ENCODE data around the gene PDE4B.
A peak's percentile ranks its signal among the peaks of the same experiment; 100 is the strongest.

PDE4B gene

DNA sequence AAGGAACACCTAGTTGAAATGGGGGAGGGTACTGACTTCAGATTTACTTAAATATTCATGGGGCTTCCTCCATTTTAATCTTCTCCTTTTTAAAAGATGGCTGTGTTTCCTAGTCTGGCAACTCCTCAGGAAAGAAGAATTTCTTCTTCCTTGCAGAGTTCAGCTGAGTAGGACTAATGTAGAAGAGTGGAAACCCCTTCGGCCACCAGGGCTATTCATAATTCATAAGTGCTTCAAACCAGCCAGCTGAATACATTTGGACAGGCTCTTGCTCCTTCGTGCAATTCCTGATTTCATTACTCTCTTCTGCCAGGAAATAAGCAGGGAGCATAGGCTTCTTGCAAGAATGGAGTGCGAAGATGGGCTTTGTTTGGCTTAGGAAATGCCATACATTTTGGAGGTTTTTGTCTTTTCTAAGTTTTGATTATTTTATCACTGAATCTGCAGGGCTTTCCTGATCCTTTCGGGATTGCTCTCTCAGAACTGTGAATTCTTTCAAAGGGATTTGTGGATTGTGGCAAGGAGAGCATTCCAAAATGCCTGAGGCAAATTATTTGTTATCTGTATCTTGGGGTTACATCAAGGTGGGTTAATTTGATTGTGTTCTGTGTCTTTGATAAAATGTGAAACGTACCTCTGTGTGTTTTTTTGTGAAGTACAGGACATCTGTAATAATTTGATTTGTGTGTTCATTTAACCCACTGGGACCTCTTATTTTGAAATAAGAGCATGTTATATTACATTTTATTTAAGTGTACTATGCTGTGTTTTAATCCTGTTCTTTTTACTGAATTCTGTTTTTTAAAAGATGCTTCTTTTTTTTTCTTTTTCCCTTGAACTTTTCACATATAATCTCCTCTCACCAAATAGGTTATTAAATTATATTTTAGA lies 561.9 kb downstream of the PDE4B start:
- no peak overlapping the region for H3K27ac ChIP-seq
- TF ChIP-seq, protein P1, sequence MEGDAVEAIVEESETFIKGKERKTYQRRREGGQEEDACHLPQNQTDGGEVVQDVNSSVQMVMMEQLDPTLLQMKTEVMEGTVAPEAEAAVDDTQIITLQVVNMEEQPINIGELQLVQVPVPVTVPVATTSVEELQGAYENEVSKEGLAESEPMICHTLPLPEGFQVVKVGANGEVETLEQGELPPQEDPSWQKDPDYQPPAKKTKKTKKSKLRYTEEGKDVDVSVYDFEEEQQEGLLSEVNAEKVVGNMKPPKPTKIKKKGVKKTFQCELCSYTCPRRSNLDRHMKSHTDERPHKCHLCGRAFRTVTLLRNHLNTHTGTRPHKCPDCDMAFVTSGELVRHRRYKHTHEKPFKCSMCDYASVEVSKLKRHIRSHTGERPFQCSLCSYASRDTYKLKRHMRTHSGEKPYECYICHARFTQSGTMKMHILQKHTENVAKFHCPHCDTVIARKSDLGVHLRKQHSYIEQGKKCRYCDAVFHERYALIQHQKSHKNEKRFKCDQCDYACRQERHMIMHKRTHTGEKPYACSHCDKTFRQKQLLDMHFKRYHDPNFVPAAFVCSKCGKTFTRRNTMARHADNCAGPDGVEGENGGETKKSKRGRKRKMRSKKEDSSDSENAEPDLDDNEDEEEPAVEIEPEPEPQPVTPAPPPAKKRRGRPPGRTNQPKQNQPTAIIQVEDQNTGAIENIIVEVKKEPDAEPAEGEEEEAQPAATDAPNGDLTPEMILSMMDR (IDR thresholded peaks at IDR 0.05) = no peak
- no peak for DNase-seq (ENCODE audit: low spot score)
- peak overlapping the region; percentile 8 for H3K4me3 ChIP-seq

DNA sequence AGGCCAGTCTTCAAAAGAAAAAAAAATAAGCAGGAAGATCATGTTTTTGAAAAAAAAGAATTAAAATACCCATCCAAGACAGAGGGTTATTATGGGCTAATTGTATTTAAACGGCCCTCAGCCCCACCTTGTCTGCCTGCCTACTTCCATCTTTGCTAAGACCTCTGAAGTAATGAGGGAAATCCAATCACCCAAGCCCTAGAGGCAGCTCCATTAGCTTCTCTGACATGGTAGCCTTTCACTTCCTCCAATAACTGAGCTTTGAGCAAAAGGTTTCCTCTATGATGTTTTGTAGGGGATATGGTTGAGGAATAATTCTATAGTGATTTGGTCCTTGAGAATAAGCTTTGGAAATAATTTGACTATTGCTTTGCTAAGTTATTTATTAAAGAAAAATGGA lies 563.1 kb downstream of the PDE4B start:
- no peak overlapping the region for H3K27ac ChIP-seq
- TF ChIP-seq, protein P1 (IDR thresholded peaks at IDR 0.05) = no peak
- H3K4me3 ChIP-seq = no peak overlapping the region
- no peak for DNase-seq (ENCODE audit: low spot score)

DNA sequence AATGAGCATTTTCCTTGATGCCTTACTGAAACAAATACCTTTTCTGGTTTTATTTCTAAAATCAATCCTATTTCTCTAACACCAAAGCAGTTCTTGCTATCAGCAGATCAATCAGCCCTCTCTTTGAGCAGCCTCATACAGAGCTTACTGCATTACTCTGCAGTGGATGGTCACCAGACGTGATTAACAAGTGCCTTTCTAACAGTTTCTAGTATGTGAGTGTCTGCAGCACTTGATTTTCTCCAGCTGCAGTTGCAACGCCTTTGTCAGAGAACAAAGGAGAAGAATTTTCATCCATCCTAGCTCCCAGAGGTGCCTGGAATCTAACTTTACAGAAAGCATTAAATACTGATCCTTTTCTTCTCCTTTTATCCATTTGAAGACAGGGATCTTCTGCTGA lies 563.9 kb downstream of the PDE4B start:
- H3K27ac ChIP-seq = no peak overlapping the region
- DNase-seq (ENCODE audit: low spot score) = no peak
- no peak overlapping the region for H3K4me3 ChIP-seq
- TF ChIP-seq, protein P1 (IDR thresholded peaks at IDR 0.05) = no peak

DNA sequence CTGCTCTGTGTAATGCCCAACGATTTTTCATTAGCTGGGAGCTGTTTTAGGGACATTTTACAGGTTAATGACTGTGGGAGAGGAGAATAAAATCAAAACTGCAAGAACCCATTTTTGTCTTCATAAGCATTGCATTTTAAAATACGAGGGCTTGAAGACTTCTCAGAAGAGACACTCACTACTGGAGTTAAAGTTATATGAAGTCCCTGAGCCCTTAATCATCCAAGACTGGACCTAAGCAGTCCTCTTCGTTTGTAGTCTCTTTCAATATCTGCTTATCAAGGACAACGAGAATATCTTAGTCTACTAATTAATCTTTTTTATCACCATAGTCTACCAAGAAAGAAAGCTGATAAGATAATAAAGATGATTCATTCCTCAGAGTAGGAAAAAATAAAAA lies 564.3 kb downstream of the PDE4B start:
- Histone ChIP-seq H3K27ac (no peak overlapping the region), H3K4me3 (no peak overlapping the region)
- TF ChIP-seq, protein P1 (IDR thresholded peaks at IDR 0.05) = no peak
- no peak for DNase-seq (ENCODE audit: low spot score)

DNA sequence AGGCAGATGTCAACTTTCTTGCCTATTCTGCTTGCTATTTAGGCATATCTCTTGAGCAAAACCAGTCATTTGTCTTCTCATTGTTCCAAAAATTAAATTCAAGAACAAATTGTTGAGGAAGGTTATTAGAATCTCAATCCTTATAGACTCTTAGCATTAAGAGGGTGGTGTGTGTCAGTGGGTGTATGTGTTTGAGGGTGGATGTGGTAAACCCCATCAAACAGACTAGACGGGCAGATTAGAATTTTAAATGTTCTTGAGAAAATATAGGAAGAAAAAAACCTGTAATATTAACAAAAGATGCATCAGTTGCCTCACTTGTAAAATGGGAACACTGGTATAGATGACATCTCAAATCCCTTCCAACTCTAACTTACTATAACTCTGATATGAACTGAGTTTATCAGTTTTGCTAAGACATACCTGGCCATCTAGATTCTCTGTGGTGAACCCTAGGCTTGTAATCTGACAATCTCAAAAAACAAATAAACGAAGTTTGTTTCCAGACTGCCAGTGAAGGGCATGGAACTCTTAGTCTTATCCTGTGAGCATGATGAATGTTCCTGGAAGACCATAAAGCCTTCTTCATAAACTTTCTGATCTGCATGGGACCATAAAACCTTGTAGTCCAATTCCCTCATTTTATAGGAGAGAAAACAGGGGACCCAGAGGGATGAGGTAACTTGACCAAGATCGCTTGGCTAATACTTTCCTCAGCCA lies 564.9 kb downstream of the PDE4B start:
- no peak overlapping the region for H3K27ac ChIP-seq
- no peak for DNase-seq (ENCODE audit: low spot score)
- H3K4me3 ChIP-seq = no peak overlapping the region
- TF ChIP-seq, protein P1 (IDR thresholded peaks at IDR 0.05) = no peak

DNA sequence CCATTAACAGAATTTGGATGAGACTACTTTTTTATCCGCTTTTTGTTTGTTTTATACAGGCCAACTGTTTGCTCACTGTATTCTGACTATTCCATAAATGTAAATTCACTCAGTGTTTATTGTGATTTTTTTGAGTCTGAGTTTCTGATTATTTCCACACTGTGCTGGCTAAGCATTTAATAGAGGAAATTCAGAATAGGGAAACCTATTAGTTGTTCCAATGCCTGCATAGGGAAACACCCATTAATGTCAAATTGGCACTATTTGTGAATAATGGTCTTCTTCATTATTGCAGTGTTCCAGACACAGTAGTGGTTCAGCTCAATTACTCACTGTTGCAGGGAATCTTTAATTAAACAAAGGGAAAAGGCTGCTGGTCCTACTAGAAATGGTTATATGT lies 566.6 kb downstream of the PDE4B start:
- TF ChIP-seq, protein P1 (IDR thresholded peaks at IDR 0.05) = no peak
- Histone ChIP-seq H3K27ac (no peak overlapping the region), H3K4me3 (no peak overlapping the region)
- DNase-seq (ENCODE audit: low spot score) = no peak

Measured in coronary artery (tissue), 2 donors.